Activated naive CD4-positive, alpha-beta T cell (primary cell): Measurements from ENCODE around the gene GNAO1.

ENCODE experiments used
- DNase-seq, 4 experiments: peaks; one replicate each; lab custom pipeline; 2025; lab: John Stamatoyannopoulos, UW

Gene GNAO1

DNA sequence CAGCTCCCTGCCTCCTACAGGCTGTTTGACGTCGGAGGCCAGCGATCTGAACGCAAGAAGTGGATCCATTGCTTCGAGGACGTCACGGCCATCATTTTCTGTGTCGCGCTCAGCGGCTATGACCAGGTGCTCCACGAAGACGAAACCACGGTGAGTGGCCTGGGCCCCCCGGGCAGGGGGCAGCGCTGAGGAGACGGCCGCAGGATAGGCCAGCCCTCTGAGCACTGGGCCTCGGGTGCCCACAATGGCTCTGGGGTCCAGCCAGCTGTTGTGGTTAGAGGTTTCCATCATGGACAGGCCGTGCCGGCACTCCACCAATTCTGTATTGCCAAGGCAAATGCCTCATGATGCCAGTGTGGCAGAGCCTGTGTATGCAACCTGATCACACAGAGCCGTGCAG lies 145.4 kb downstream of the GNAO1 start:
- DNase-seq = no peak

DNA sequence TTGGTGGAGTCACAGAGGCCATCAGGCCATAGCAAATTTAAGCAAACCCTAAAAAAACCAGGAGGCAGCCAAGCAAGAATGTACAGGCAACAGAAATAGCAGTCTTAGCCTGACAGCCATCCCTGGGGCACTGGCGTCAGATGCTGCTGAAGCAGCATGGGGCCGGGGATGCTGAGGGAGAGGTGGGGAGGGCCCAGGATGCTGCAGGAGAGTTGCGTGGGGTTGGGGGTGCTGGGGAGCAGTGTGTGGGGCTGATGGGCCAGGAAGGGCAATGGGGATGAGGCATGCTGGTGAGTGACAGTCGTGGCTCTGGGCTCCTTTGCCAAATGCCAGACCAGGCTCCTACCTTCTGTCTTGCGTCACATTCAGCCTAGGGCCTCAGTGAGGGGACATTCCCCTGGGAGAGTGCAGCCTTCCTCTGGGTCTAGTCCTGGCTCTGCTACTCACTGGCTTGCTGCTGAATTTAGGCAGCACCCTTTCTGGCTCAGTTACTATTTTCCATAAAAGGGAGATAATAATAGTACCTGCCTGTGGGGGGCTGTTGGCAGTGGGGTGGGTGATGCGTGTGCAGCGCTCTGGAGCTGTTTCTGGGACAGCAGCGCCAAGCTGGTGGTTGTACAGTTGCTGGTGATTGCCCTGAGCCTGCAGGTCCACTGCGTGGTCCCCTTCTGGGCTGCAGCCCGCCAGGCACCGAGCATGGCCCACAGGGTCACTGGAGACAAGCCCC lies 146.0 kb downstream of the GNAO1 start:
- no peak for DNase-seq

DNA sequence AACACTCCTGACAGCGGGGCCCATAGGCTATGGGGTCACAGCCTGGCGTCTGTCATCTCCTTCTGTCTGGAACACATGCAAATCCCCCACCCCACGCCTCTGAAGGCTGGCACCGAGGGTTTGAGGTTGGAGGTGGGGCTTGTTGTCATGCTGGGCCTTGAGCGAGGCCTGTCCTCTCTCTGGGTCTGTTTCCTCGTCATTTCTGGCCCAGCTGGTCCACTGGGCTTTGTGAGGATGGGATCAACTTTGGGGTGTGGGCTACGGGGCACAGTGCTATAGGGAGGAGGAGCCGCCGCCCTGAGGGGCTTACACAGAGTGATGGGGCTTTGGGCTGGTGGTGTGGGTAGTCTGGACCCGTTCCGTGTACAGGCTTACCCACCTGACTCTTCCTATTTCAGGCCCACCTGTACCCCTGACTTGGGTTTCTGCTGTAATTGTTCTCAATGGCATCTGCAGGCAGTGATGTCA lies 146.6 kb downstream of the GNAO1 start:
- DNase-seq = no peak

DNA sequence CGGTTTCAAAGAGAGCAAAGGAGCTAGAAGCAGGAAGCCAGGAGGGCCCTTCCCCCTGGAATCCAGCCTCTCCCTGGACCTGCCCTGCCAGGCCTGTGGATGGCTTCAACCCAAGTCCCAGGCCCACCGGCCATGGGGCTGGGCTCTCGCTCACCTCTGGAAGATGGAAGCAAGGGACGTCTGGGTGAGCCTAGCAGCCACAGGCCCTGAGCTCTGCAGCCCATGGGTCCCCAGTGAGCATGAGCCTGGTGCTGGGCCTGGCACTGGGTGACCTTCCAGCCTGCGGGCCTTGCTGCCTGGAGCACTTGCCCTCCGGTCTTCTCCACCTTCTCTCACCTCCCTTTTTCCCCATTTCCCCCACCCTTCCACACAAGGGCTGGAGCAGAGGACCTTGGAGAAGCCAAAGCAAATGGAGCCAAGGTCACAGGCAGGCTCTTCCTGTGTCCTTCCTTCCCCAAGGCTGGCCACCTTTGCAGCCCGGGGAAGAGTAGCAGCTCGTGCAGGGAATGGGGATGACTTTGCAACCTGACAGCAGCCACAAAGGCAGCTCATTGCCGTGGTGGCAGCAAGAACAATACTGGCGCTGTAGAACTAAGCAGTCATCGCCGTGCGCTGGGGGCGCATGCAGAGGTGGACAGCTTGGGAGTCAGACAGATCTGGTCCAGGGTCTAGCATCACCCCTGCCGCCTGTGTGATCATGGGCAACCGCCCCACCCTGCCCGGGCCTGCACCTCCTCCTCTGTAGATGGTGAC lies 147.5 kb downstream of the GNAO1 start:
- DNase-seq = no peak

DNA sequence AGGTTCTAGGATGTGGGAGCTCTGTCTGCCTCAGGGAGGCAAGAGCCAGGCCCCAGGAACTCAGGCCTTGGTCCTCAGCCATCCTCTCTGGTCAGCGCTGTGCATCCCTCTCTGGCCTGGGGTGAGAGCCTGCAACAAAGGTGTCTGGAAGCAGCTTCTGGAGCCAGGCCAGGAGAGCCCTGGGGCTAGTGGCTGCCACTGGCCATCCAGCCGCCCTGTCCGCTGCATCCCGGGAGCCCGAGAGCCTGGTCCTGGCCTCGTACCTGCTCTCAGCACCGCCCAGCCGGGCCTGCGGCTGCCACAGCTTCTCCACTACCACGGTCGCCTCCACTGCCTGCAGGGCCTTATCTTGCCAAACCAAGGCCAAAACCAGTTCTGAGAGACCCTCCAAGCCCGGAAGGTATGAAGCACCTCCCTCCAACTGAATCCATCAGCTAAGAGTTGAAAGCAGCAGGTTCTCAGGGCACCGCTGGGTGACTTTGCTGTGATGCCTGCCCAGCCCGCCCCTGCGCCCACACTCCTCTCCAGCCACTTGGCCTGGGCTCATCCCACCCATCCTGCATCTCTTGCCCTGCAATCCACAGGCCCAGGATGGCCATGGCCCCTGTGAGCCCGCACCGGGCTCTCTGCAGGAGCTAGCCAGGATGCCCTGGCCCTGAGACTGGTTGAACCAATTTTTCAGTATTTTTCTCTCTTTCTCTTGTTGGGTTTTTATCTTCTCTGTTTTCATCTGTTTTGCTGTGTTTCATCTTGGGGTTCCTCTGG lies 148.3 kb downstream of the GNAO1 start:
- DNase-seq = no peak

DNA sequence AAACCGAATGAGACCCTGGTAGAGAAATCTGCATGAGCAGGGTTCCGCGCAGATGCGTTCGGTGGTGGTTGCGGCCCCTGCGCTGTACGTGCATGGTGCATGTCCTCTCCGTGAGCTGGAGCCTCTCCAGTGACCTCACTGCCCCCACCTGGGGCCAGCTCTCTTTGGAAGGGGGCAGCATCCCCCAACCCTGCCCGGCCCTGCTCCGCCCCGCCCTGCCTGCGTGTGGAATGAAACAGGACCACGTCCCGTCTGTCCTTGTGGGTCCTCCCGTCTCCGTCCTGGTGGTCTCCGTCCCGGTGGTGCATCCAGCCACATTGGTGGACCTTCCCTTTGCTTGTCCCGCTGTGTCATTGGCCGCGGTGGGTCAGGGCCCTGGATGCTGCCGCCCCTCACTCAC lies 149.1 kb downstream of the GNAO1 start:
- DNase-seq = no peak

DNA sequence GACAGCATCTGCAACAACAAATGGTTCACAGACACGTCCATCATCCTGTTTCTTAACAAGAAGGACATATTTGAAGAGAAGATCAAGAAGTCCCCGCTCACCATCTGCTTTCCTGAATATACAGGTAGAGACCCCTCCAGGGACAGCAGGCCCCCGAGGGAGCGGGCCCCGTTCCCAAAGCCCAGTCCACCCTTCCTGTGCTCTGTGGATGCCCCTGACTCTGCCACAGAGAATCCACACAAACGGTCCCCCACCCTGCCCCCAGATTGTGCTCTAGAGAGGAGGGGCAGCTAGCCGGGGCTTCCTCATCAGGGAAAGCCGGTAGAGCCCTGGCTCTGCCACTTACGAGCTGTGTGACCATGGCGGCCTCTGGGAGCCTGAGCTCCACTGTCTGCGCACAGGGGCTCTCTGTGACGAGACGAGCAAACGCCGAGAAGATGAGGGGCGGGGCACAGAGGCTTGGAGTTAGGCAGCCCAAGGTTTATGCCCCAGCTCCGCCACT lies 149.6 kb downstream of the GNAO1 start:
- DNase-seq = no peak

DNA sequence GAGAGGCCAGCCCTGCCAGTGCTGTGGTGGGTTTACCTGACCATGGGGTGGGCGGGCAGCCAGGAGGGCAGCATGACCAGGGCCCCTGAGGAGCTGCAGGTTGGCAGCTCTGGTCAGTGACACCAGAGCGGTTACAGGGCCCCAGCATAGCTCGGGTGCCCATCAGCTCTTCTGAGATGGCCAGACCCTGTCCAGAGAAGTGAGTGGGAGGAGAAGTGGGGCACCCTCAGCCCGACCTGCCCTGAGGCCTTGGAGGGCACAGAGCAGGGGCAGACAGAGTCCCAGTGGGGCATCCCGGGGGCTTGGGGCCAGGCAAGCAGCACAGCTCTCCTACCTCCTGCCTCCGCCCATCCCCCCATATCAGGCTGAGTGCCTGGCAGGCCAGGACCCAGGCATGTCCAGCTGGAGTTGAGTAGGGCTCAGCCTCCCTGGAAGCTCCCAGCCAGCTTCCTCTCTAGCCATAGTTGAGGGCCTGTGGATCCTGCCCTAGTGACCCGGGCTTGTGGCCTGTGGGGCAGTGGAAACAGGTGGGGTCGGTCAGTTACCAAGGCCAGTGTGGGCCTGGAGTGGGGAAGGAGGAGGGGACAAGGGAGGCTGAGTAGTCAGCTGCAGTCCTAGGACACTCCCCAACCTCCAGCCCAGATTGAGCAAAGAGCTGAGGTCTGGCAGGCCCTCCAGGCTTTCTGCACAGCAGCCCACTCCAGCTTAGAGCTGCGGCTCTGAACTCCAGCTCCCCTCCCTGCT lies 150.5 kb downstream of the GNAO1 start:
- no peak for DNase-seq

DNA sequence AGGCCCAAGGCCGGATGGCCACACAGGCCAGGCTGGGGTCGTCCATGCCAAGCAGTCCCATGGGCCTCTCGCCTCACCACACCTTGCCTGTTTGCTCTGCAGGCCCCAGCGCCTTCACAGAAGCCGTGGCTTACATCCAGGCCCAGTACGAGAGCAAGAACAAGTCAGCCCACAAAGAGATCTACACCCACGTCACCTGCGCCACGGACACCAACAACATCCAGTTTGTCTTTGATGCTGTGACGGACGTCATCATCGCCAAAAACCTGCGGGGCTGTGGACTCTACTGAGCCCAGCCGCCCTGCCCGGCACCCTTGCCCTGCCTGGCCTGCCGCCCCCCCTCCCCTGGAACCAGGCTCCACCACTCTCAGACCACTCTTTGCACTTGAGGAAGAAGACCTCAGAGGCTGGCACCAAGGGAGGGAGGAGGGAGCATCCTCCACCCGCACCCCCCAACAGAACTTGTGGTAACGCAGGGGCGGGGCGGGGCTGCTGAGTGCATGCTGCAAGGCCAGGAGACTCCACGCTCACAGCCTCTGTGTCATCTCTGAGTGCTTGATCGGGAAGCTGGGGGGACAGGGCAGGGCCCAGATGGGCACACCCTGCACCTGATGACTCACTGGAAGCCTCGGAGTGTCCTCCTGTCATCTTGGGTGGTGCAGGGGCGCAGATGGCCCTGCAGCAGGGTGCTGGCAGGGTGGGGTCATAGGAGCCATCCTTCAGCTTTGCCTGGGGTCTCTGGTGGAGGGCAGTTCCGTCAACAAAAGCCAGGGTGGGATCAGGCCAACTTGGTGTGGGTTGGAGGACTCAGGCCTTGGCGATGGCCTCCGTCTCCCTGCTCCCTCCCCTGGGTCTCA lies 152.6 kb downstream of the GNAO1 start:
- no peak for DNase-seq

DNA sequence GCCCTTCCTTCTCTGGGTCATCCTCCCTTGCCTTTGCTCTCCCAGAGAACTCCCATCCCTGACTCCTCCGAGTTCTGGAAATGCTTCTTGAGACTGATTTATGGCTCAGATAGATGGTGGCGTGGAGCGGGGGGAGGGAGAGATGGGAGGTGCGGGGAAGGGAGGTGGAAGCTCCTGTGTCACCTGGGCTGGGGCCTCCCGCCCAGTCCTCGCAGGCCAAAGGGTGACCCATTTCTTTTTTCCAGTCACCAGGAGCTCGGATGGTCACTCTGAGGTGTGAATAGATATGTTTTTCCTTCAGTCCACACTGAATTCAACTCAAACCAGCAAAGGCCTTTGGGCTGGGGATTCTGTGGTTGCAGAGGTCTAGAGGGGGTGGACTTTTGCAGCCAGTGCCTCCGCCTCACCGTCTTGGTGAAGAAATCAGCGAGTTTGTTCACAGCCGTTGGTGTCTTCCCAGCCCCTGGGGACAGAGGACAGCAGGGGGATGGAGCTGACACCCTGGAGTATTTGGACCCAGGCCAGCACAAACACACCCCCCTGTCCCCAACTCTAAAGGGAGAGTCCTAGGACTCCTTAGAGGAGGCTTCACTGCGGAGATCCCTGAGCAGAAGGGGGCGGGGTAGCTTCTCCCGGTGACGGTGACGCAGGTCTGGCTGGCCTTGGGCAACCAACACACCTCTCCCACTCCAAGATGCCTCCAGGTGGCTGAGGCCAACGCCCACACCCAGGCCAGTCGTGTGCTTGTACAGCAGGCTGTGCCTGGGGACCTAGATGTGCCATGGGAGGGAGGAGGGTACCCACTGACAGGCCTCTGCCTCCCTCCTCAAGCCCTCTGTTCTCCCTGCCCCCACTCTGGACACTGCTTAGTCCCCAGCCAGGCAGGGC lies 153.5 kb downstream of the GNAO1 start:
- DNase-seq = no peak

DNA sequence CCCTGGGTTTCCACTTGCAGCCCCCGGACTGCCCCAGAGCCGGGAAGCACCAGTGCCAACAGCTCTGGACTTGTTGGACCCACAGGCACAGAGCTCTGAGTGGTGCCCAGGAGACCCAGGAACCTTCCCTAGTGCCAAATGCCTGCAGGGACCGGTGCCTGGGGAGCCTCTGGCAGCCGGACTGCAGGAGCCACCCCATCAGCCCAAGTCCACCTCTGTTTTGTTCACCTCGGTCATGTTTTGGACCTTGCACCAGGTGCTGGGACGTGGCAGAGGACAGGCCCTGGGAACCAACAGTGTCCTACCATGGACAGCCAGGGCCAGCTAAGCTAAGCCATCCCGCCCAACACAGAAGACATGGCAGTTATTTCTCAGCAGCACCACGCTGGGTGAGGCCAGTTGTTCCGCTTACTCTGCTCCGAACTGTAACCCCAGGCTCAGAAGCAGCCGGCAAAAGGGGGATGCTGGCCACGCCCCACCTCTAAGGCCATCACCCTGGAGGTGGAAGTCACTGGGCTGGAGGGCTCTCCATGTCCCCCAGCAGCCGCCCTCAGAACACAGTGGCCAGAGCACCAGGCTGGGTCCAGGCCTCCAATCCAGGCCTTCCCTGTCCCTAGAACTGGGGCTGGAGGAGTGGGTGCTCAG lies 154.2 kb downstream of the GNAO1 start:
- DNase-seq = no peak

DNA sequence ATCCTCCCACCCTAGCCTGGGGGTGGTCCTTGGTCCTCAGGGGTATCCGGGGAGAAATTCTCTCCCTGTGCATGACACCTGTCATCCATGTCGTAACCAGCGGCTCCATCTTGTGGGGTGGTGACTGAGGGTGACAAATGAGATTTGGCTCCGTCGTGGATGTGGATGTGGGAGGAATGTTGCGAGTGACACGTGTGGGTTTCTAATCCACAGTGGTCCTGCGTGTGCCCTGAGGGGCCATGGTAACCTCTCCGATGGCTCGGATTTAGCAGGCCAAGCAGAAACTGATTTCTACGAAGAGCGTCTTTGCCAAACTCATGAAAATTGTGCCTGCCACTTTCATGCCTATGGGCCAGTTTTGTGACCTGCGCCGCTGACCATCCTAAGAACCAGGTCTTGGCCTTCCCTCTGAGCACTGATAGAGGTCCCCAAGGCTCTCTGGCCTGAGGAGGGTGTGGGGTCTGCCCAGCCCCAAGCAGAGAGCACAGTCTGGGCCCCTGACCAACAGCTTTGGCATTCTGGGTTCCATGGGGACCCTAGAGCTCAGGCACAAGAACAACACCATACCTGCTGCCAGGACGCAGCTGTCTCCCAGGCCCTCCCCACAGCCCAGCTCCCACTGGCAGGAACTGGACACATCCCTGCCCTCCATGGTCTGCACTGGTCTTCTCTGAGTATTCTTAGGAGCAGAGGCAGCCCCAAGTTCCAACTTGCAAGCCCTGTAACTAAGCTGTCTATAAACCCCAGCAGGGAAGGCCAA lies 155.0 kb downstream of the GNAO1 start:
- DNase-seq = no peak

DNA sequence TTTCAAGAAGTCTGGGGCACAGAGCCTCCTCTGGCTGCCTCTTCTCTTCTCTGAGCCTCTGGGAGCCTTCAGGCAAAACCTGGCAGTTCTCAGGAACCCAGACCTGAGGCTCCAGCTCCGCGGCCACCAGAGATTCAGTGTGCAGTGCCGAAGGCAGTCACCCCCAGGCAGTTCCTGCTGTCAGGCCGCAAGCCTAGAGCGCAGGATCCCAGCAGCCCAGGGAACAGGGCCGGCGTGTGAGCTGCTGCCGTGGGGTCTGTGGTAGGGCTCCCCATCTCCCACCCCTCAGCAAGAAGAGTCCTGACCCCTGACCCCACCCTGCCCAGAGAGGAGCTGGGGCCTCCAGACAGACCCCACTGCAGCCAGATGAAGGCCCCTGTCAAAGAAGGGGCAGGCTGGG lies 155.9 kb downstream of the GNAO1 start:
- DNase-seq = no peak

DNA sequence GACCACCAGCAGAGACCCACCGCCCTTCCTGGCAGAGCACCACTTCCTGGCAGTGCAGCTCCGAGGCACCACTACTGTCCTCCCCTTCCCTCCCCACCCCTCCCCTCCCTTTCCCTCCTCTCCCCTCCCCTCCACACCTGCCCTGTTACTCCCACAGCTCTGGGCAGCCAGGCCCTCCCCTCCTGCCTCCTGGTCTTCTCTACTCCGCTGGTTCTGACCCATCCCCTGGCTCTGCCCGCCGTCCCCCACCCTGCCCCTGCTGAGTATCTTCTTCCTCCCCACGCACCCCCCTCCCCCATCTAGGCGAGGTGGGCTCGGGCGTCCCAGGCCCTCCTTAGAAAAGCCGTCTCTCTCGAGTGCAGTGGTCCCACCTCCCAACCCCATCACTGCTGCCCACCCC lies 156.4 kb downstream of the GNAO1 start:
- no peak for DNase-seq

DNA sequence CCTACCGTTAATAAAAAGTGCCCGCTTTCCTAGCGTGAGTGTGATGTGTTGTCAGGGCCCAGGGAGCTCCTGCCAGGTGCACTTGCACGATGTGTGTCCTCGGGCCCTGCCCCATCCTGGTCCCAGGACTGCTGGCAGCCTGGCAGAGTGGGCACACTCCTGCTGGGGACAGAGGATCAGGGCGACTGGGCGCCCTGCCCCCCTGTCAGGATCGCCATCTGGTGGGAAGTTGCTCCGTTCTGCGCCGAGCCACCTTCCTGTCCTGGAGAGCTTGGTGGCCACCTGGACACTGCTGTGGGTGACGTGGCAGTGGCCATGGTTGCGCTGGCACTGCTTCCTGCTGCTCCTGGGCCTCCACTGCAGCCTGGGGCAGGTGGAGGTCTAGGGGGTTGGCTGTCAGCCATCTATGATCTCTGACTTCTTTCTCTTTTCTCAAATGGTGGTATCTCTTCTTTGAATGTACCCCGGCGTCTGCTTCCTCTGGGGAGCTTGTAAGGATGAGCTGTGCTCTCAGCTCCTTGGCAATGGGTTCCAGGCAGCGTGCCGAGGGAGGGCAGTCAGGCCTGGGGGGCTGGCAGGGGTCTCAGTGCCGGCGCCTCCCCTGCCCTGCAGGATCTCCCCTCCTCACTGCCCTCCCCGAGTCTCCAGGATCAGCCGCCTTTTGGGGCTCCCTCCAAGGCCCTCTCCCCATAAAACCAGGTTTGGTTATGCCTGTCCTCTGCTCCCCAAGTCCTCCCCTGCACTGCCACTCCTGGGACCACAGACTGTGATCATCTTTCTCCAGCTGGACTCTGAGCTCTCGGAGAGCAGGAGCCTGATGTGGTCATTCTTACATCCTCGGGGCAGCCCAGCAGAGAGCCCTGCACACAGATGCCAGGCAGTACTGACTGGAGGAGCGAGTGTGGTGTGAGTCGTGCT lies 157.1 kb downstream of the GNAO1 start:
- DNase-seq = no peak

DNA sequence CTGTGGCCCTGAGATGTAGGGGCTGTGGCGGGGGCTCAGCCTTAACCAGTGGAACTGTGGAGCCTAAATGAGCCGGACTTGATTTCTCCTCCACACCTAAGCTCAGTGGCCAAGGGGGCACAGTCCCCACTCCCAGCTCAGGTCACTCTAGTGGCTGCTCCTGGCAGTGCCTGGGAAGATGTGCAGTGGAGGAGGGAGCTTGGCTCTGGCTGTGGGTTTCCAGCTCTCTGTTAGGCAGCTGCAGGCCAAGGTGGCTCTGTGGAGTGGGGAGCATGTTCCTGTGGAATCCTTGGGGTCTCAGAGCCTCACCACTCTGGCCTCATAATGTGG lies 157.8 kb downstream of the GNAO1 start:
- DNase-seq = no peak

DNA sequence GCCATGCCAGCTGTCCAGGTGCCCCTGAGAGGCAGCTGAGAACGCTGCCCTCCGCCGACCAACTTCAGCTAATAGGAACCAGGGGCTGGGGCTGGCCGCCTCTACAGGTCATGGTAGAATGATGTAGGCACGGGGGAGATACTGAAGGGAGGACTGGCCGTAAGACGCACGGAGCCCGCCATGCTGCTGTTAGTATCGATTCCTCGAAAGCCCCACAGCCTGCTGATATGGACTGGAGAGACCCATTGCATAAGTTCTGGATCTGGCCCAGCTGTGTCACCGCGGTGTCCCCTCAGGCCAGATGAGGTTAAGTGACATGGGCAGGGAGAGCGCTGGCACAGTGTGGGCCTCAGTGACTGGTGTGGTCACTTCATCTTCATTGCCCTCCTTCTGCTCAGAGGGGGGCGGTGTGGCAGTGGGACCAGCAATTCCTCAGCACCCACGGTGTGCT lies 158.4 kb downstream of the GNAO1 start:
- DNase-seq = no peak
